Smooth muscle cell (in vitro differentiated cells): ENCODE data around the gene ZDHHC24. TPM values are rescaled to one million over a fixed set of nuclear protein-coding genes. Genes with fewer than 3 reads are reported as not detected.

Source experiments
- DNase-seq: peaks from one replicate; lab custom pipeline; 2025; ENCODE audit not compliant: unreplicated experiment; lab: John Stamatoyannopoulos, UW
- H2AFZ ChIP-seq: fragments of 200-600 bp; sonication (generic); 2 replicates; pipeline ENCODE4 v1.6.0; 2016; ENCODE audit warnings: antibody characterized with exemption, low read depth, mild to moderate bottlenecking
- H3F3A ChIP-seq: fragments of 200-600 bp; sonication (generic); 2 replicates; pipeline ENCODE4 v1.6.0; 2017; ENCODE audit warnings: antibody characterized with exemption, low read depth
- H3K27ac ChIP-seq: fragments of 200-600 bp; sonication (generic); 2 replicates; pipeline ENCODE4 v1.5.1; 2016; ENCODE audit warnings: low read depth, mild to moderate bottlenecking
- H3K27me3 ChIP-seq: fragments of 200-600 bp; sonication (generic); 2 replicates; pipeline ENCODE4 v1.6.1; 2016; ENCODE audit warnings: low read depth, mild to moderate bottlenecking
- H3K36me3 ChIP-seq: fragments of 200-600 bp; sonication (generic); 2 replicates; pipeline ENCODE4 v1.5.1; 2016; ENCODE audit warnings: low read depth
- H3K4me1 ChIP-seq: fragments of 200-600 bp; sonication (generic); 2 replicates; pipeline ENCODE4 v1.5.1; 2016; ENCODE audit warnings: low read depth
- H3K4me2 ChIP-seq: fragments of 200-600 bp; sonication (generic); 2 replicates; pipeline ENCODE4 v1.6.0; 2016; ENCODE audit warnings: mild to moderate bottlenecking
- H3K4me3 ChIP-seq: fragments of 200-600 bp; sonication (generic); 2 replicates; pipeline ENCODE4 v1.5.1; 2016; ENCODE audit warnings: mild to moderate bottlenecking
- H3K79me2 ChIP-seq: fragments of 200-600 bp; sonication (generic); 2 replicates; pipeline ENCODE4 v1.6.0; 2016; ENCODE audit warnings: low read depth, mild to moderate bottlenecking
- H3K9ac ChIP-seq: fragments of 200-600 bp; sonication (generic); 2 replicates; pipeline ENCODE4 v1.6.0; 2016; ENCODE audit warnings: low read depth
- H3K9me3 ChIP-seq: fragments of 200-600 bp; sonication (generic); replicated peaks from 2 replicates; pipeline ENCODE4 v1.5.1; 2016; ENCODE audit warnings: low read depth
- H4K20me1 ChIP-seq: fragments of 200-600 bp; sonication (generic); 2 replicates; pipeline ENCODE4 v1.6.0; 2016; ENCODE audit warnings: low read depth
- WGBS: methylation state at CpG from one replicate; pipeline ENCODE4 v1.1.7; 2016; ENCODE audit warnings: low lambda C conversion rate; 5-methylcytosine and 5-hydroxymethylcytosine counted together
- polyA plus RNA-seq: library from polyadenylated mRNA; unstranded; fragments of >200 nt; fragmentation: Nextera tagmentation; extraction: Ambion mirVana; gene quantifications from 2 replicates; pipeline ENCODE4 v1.2.1, GENCODE V29; 2016
- total RNA-seq: library from RNA; depleted of rRNA; stranded (reverse); fragments of >200 nt; gene quantifications from 2 replicates; pipeline ENCODE4 v1.2.3, GENCODE V29; 2014
- TF ChIP-seq, protein P1 (sequence below): fragments of 200-600 bp; sonication (generic); IDR thresholded peaks from 2 replicates; pipeline ENCODE4 v1.5.1; 2017; ENCODE audit warnings: borderline replicate concordance, mild to moderate bottlenecking, antibody characterized with exemption; ENCODE audit not compliant: insufficient read depth, poor library complexity, severe bottlenecking

ZDHHC24 gene
- total and polyA plus RNA-seq, 2 experiments from 2014 or later, result 13.9 to 15.7 TPM

DNA sequence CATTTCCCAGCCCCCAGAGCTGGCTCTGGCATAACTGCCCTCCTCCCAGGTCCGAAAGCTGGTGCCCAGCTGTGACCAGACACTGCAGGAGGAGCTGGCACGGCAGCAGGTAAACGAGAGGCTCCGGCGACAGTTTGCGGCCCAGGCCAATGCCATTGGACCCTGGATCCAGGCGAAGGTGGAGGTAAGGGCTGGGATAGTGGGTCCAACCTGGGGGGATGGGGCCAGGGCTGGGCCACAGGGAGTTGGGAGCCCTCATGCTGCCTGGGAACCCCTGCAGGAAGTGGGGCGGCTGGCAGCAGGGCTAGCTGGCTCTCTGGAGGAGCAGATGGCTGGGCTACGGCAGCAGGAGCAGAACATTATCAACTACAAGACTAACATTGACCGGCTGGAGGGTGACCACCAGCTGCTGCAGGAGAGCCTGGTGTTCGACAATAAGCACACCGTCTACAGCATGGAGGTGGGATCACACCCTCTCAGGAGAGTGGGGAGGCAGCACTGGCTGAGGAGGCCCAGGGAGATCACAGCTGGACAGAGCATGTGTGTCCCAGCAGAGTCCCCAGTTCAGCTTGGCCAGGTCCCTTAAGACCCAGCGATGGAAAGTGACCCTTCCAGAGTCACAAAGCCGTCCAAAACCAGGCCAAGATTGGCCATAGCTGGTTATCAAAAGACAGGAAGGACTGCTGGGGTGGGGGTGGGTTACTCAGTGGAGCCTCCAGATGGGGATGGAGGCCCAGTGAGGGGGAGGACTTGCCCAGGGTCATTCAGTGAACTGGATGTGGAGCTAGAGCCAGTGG is 15.5 kb upstream of the ZDHHC24 start:
- H4K20me1 ChIP-seq, result no peaks in the 10 kb centered on the region
- no peak overlapping the region for H3K27ac ChIP-seq
- H3K4me2 ChIP-seq, result no peak overlapping the region
- no peak for DNase-seq
- H3K4me1 ChIP-seq, result no peaks in the 10 kb centered on the region
- no peaks in the 10 kb centered on the region for H3K36me3 ChIP-seq
- no peak overlapping the region for H3K4me3 ChIP-seq
- WGBS, result 92% methylated on average over 14 of the region's 14 CpGs
- no peak overlapping the region for H3K9ac ChIP-seq
- H3K27me3 ChIP-seq, result no peaks in the 10 kb centered on the region
- no peaks in the 10 kb centered on the region for H3F3A ChIP-seq
- TF ChIP-seq, protein P1, sequence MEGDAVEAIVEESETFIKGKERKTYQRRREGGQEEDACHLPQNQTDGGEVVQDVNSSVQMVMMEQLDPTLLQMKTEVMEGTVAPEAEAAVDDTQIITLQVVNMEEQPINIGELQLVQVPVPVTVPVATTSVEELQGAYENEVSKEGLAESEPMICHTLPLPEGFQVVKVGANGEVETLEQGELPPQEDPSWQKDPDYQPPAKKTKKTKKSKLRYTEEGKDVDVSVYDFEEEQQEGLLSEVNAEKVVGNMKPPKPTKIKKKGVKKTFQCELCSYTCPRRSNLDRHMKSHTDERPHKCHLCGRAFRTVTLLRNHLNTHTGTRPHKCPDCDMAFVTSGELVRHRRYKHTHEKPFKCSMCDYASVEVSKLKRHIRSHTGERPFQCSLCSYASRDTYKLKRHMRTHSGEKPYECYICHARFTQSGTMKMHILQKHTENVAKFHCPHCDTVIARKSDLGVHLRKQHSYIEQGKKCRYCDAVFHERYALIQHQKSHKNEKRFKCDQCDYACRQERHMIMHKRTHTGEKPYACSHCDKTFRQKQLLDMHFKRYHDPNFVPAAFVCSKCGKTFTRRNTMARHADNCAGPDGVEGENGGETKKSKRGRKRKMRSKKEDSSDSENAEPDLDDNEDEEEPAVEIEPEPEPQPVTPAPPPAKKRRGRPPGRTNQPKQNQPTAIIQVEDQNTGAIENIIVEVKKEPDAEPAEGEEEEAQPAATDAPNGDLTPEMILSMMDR, result no peak
- no peak overlapping the region for H2AFZ ChIP-seq
- H3K9me3 ChIP-seq, result no peaks in the 10 kb centered on the region
- H3K79me2 ChIP-seq, result no peaks in the 10 kb centered on the region

DNA sequence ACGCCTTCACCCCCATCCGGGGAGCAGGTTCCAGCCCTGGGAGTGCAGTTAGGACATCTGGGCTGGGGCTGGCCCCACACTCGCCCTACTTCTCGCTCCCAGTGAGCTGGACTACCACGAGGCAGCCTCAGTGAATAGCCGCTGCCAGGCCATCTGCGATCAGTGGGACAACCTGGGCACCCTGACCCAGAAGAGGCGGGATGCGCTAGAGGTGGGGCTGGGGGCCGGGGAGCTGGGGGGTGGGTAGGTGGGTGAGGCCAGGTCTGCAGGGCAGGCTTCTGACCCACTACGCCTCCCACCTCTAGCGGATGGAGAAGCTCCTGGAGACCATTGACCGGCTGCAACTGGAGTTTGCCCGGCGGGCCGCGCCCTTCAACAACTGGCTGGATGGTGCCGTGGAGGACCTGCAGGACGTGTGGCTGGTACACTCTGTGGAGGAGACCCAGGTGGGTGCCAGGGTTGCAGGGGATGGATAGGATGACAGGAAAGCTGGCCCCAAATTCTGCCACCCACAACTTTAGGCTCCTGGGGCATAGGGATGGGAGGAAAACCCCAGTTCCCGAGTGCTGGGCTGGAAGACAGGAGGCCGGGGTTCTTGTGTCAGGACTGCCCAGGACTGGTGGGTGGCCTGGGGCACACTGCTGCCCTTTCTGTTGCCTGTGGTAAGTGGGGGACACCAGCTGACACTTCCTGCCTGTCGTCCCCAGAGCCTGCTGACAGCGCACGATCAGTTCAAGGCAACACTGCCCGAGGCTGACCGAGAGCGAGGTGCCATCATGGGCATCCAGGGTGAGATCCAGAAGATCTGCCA is 14.2 kb upstream of the ZDHHC24 start:
- Histone ChIP-seq H3K4me2 (no peak overlapping the region), H3K9me3 (no peaks in the 10 kb centered on the region), H3K27me3 (no peaks in the 10 kb centered on the region), H3K36me3 (no peaks in the 10 kb centered on the region), H3K4me1 (no peaks in the 10 kb centered on the region), H3K27ac (no peak overlapping the region), H3K4me3 (no peak overlapping the region), H3K9ac (no peak overlapping the region), H3F3A (no peaks in the 10 kb centered on the region), H2AFZ (no peak overlapping the region), H3K79me2 (no peaks in the 10 kb centered on the region), H4K20me1 (no peaks in the 10 kb centered on the region)
- WGBS, result 93% methylated on average over 27 of the region's 27 CpGs
- TF ChIP-seq, protein P1, result no peak
- DNase-seq, result no peak

DNA sequence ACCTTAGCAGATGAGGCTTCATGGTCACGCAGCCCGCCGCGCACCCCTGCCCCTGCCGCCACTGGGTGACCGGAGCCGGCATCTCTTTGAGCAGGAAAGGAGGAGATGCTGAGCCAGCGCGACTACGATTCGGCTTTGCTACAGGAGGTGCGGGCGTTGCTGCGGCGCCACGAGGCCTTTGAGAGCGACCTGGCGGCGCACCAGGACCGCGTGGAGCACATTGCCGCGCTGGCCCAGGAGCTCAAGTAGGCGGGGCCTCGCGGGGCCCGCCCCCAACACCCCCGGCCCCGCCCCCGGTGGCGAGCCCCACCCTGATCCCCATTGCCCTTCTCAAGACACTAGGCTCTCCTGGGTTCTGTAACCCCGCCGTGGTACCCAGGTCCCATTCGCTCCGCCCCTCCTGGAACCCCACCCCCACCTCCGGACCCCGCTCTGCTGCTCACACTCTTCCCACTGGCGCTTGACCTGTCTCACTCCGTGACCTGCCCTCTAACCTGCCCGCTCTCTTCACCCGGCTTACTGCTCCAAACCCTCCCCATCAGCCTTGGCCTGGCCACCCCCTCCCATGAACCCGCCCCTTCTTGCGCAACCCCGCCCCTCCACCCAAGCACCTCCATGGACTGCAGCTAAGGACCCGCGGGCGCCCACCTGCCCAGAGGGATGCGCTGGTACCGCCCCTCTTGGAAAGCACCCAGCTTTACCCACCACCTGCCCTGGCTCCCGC is 13.5 kb upstream of the ZDHHC24 start:
- no peak overlapping the region for H3K4me2 ChIP-seq
- TF ChIP-seq, protein P1, result no peak
- H3K9me3 ChIP-seq, result no peaks in the 10 kb centered on the region
- no peak overlapping the region for H2AFZ ChIP-seq
- H3K27me3 ChIP-seq, result no peaks in the 10 kb centered on the region
- H4K20me1 ChIP-seq, result no peaks in the 10 kb centered on the region
- H3F3A ChIP-seq, result no peaks in the 10 kb centered on the region
- H3K27ac ChIP-seq, result no peak overlapping the region
- H3K4me3 ChIP-seq, result no peak overlapping the region
- no peaks in the 10 kb centered on the region for H3K36me3 ChIP-seq
- 99% methylated on average over 23 of the region's 50 CpGs for WGBS
- DNase-seq, result no peak
- H3K79me2 ChIP-seq, result no peaks in the 10 kb centered on the region
- no peak overlapping the region for H3K9ac ChIP-seq
- H3K4me1 ChIP-seq, result no peaks in the 10 kb centered on the region
